Medulla oblongata (tissue), 1 donor: ENCODE results near the gene POLR1E.

ENCODE experiments used
- DNase-seq: peaks from one replicate; pipeline ENCODE4 v3.0.0-alpha.2; 2015; ENCODE audit errors: extremely low spot score

POLR1E gene

DNA sequence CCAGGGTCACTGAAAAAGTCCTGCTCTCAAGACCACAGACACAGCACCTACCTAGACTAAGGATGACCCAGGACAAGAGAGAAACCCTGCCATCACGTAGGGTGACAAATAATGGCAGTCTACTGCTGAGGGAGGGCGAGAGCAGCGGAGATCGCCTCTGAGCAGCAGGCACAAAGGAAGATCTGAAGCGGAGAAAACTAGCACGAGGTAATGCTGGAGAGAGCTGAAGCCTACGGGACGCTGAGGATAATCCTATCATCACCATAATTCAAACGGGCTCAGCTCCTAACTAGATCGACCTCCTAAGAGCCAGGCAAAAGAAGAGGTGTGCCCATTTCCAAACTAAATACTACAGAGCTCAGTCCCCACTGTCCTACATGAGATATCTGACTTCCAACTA is 49.2 kb downstream of the POLR1E start:
- DNase-seq, result no peak

DNA sequence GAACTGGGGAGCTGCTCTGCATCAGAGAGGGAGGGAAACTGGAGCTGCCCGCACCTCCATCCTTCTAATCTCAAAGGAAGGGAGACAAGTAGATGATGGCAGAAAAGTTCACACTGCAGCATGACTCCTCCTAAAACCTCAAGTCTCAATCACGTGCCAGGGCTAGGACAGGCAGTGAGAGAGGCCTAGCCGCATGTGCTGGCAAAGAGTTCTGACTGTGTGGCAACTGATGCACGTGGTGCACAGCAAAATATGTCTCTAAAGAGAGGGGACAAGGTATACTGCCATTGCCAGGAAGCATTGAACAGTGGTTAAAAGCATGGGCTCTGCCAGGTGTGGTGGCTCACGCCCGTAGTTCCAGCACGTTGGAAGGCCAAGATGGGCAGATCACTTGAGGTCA is 52.4 kb downstream of the POLR1E start:
- no peak for DNase-seq

DNA sequence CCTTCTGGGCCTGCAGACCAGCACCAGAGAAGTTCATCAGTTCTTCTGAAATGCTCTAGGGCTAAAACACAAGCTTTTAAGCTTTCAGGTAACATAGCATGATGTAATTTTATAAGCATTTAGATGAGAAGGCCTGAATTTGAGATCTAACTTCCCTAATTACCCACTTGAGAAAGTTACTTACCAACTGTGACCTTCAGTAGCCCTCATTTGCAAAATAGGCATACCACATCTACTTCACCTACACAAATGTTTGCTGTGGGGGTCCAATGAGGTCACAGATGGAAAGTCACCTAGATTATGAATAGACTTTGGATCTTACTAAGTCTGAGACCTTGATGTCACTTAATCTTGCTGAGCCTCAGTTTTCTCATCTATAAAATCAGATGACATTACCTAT is 53.9 kb downstream of the POLR1E start:
- no peak for DNase-seq

DNA sequence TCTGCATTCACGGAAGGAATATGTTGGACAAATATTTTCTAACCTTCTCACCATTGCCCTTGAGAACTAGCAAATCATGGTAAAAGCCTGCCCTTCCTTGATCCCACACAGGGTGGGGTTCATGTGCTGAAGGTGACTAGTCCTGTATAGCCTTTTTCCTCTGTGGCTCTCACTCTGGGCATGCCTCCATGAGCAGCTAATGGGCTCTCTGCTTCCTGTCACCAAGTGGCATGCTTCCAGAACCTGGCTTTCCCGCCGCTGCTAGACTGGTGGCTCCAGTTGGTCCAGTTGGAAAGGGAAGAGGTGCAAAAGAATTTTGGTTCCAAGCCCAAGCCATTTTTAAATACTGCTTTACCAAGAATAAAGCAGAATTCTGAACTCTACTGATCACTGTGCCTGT is 54.9 kb downstream of the POLR1E start:
- DNase-seq, result peak; percentile 14

DNA sequence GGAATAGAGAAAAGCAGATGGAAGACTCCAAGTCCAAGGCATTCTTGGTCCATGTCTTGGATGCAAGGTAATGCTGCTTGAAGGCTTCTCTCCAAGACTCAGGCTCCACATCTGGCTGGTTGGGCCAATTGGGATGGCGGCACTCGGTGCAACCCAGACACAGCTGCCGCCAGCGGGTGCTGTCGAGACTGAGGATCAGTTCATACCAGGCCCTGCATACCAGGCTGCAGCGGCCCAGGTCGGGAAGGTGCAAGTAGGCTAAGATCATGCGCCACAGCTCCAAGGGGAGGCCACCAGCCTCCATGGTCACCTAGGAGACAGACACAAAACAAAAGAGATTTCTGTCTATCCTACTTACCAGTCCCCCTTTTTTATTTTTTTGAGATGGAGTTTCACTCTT is 55.7 kb downstream of the POLR1E start:
- DNase-seq, result no peak

DNA sequence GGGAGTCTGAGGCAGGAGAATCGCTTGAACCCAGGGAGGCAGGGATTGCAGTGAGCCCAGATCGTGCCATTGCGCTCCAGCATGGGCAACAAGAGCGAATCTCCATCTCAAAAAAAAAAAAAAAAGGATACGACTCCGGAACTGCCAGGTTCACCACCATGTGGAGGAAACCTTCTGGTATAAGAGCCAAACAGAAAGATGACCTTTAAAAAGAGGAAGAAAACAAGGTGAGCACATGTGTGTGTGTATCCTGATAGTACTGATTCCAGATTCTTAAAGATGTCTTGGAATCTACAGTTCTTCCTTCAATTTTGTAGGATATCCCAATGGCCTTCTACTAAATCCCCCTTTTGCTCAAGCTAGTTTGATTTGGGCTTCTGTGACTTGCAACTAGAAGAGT is 56.7 kb downstream of the POLR1E start:
- DNase-seq, result no peak

DNA sequence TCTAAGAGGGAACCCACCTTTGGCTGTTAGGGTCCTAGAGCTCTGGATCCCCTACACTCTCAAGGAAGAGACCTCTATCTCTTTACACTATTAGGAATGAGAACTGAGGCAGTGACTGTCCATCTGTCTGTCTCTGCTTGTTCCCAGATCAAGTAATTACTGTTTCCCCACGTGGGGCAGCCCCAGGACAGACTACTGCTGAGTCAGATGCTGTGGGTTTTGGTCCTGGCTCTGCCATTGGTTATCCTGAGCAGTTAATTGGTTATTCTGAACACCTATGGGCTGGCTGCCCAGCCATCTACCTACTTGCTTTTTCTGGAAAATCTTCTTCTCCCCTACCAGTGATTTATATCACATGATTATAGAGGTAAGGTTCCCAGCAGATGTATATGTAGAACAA is 57.1 kb downstream of the POLR1E start:
- DNase-seq, result no peak

DNA sequence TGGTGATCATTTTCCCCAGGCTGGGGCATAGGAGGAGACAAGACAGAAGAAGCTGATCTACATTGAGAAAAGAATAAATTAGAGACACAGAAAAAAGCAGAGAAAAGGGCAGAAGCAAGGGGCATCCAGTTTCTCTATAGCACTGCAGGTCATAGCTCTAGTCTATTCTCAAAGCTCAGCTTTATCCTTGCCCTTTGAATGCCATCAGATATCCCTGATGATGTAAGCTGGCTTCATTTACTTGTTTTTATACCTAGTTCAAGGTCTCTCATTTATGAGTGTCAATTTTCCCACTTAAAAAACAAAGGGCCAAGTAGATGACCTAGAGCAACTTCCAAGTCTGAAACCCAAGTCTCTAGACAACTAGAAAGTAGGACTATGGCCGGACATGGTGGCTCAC is 57.7 kb downstream of the POLR1E start:
- no peak for DNase-seq

DNA sequence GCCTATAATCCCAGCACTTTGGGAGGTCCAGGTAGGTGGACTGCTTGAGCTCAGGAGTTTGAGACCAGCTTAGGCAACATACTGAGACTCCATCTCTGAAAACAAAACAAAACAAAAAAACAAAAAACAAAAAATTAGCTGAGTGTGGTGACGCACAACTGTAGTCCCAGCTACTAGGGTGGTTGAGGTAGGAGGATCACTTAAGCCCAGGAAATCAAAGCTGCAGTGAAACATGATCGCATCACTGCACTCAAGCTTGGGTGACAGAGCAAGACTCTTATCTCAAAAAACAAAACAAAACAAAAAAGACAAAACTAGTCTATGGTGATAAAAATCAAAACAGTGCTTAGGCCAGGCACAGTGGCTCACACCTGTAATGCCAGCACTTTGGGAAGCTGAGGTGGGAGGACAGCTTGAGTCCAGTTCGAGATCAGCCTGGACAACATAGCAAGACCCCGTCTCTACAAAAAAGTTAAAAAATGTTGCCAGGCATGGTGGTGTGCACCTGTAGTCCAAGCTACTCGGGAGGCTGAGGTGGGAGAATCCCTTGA is 61.7 kb downstream of the POLR1E start:
- no peak for DNase-seq

DNA sequence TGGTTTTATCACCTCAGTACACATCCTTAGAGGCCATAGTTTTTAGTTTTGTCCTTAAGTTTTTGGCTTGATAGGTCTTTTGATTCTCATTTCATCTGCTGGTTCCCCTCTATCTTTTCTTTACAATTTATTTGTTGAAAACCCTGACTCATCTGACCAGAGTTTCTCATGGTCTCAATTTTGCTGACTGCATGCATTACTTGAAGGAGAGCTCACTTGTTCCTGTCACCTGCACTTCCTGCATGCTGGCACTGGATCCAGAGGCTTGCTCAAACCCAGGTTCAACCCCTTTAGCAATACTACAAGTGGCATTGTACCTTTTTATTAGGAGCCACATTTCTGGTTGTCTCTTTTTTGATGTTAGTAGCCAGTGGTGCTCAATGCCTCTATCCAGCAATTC is 63.8 kb downstream of the POLR1E start:
- no peak for DNase-seq

DNA sequence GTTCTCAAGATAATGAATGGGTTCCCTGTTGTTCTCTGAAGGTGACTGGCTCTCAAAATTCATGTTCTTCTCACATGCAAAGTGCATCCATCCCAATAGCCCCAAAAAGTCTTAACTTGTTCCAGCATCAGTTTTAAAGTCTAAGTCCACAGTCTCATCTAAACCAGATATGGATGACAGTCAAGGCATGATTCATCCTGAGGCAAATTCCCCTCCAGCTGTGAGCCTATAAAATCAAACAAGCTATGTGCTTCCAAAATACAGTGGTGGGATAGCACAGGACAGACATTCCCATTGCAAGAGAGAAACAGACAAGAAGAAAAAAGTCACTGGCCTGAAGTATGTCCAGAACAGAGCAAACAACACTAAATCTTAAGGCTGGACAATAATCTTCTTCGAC is 65.0 kb downstream of the POLR1E start:
- DNase-seq, result no peak

DNA sequence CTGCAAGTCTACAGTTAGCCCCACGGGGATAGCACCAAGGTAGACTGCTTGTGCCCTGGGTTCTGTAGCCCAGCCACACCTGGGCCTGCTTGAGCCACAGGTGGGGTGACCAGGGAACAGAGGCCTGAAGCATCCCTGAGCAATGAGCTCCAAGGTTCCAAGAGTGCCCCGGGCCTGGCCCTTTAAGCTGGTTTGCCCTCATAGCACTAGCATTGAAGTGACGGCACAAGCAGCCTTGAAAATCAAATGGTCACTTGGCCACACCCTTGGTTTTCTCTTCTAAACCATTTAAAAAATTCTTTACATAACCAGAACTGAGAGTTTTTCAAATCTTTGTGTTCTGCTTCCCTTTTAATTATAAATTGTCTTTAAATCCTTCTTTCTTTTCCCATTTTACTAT is 65.7 kb downstream of the POLR1E start:
- DNase-seq, result no peak

DNA sequence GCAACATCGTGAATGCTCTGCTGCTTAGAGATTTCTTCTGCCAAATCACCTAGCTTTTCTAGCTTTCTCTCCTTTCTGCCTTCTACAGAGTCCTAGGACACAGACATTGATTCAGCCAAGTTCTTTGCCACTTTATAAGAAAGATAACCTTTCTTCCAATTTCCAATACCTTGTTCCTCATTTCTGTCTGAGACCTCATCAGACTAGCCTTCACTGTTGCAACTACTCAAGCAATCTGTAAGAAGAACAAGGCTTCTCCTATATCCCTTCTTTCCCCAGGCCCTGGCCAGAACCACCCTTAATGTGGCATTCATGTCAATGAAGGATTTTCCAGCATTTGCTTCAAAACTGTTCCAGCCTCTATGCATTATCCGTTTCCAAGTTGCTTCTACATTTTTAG is 66.1 kb downstream of the POLR1E start:
- DNase-seq, result no peak
